NCI-H1048 (cell line): ENCODE results near the gene TSPO.
"Not testable (repeated sequence)": the region's sequence is repeated elsewhere in the genome, so short reads cannot be mapped to it uniquely, and the experiment has no call there.

ENCODE experiments used
- DNase-seq: peaks from one replicate; lab custom pipeline; 2025; lab: John Stamatoyannopoulos, UW

Gene TSPO

DNA sequence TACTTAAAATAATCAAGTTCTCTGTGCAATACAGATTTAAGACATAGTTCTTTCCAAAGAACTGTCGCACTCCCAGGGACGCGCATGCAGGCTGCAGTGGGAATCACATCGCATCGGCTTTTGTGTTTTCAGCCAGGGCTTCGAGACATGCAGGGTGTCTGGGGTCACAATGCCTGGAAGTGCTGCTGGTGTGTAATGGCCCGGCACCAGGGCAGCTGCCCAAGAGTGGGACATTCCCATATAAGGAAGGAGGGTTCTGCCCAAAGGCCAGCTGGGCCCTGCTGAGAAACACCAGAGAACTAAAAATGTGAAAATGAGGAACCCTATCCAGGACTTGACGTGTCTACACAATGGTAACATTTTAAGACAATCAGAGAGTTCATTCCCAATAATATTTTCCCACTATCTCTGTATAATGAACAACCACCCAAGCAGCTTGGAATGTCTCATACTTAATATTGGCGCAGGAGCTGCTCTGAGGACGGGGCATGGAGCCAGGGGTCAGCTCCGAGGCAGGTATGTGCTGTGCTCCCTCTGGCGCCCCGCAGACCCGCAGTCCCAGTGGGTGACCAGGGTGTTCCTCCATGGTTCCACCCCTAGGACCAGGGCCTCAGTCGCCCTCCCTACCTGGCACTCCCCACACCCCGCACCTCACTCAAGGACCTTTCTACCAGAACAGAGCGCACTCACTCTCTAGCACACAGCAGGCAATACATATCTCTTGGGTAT, 19.4 kb upstream of the TSPO start:
- no peak for DNase-seq

DNA sequence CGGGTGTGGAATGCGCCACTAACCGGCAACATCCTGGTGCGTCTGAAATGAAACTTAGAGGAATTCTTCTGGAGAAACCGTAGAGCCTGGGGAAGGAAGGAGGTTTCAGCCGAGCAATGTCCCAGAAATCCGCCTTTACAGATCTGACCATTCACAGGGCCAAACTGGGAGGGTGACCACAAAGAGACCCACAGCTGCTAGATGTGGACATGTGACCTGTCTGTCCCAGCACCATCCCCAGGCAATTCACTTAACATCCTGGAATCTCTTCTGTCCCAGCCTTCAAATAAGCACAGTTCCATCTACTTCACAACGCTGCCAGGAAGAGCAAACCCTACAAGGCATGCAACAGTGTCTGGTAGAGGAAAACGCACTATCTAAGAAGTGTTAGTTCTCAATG, 18.0 kb upstream of the TSPO start:
- DNase-seq, result no peak

DNA sequence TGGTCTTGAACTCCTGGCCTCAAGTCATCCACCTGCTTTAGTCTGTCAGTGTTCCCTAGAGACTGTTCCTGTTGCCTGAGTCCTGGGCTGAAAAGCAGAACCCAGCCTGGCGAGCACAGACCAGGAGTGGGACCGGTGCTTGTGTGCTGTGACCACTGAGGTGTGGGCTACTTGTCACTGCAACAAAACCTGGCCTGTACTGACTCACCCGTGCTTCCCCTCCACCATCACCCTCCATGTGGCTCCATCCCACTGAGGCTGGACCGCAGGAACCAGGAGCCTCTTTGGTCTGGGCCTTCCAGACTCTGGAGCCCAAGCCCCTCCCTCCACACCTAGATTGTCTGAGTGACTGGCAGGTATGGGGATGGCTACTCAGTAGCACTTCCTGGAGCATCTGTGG, 16.8 kb upstream of the TSPO start:
- DNase-seq, result no peak

DNA sequence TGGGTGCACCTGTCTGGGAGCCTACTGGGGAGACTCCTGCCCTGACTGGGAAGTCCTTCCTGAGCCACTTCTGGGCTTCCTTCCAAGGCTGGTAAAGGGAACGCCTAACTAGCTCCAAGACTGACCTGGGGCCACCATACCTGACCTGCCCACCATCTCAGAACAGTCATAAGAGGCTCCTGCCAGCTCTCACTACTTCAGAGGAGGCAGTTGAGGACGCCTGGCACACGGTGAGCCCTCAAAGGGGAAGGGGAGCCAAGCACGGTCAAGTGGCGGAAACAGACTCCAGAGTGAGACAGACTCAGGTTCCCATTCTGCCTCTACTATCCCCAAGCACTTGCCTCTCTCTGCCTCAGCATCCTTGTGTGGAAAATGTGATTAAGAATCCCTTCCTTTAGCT, 15.8 kb upstream of the TSPO start:
- DNase-seq, result no peak

DNA sequence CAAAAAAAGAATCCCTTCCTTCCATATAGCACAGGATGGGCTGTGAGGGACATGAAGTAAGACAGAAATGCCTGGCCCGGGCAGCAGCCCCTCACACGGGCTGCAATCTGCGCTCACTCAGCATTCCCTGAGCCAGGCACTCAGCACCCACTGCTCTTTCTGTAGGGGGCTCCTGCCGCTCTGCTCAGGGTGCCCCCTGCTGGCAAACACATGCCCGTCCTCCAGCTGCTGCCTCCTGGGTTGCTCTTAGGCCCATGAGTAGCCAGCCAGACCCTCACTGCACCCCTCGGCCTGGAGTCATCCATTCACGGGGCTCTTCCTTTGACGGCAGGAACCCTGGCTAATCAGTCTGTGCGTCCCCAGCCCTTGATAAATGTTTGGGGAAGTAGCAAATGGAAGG, 15.1 kb upstream of the TSPO start:
- no peak for DNase-seq

DNA sequence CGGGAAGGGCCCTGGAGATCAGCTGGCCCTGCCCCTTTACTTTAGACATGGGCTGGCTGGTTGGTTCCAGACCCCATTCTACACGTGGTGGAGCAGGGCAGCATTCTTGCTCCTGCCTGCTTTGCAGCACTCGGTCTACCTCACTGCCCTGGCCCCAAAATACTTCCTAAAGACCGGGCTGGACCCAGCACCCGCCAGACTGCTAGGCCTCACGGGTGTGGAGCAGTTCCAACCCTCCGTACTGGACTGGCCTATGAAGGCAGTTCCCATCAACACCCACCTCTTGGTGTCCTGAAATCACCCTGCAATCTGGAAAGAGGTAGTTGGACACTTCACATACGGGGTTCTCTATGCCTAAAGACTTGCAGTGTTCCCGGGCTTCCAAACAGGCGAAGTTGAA, 14.6 kb upstream of the TSPO start:
- DNase-seq, result no peak

DNA sequence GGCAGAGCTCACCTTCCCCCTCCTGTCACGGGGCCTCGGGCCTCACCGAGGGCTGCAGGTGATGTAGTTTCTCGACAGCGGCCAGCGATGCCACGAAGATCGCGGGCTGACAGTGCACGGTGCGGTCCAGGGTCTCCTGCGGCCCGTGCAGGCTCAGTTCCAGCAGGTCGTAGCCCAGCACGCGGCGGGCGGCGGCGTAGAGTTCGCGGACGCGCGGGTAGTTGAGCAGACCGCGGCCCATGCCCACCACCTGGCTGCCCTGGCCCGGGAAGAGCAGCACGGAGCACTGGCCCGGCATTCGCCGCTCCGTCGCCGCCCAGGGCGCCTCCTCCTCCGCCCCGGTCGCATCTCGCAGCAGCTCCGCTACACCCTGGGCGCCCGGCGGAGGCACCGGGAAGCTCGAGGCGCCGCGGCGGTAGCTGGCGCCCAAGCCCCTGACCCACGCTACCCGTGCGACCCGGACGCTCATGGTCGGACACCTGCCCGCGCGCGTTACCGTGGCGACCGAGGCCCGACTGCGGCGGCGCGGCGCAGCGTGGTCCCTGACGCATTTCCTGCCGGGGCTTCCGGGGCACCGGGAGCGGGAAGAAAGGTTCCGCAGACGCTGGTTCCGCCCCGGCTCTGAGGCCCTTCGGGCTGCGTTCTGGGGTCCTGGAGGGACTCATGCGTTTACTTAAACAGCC, 8.3 kb upstream of the TSPO start, which contains the start of gene MCAT:
Gene MCAT, minus strand, starts transcription at position 519 of the 683 bp plus-strand sequence. Its CDS starts 50 bp downstream, at position 469.
- DNase-seq, result peak; percentile 73

DNA sequence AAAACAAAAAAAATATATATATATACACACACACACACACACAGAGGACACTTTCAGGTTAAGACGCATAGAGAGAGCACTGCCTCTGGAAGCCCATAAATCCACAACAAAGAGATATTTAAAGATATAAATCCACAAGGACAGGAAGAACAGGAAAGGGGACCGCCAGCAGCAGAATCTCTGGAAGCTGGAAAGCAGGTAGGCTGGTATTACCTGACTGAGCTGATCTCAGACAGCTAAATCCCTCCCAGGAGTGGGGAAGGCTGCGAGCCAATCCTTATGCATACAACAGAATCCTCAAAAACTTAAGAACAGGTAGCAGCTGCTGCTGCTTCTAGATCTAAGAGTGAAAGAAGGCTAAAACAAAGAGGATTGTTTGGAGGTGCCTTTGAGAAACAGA, 6.4 kb upstream of the TSPO start:
- DNase-seq, result no peak

DNA sequence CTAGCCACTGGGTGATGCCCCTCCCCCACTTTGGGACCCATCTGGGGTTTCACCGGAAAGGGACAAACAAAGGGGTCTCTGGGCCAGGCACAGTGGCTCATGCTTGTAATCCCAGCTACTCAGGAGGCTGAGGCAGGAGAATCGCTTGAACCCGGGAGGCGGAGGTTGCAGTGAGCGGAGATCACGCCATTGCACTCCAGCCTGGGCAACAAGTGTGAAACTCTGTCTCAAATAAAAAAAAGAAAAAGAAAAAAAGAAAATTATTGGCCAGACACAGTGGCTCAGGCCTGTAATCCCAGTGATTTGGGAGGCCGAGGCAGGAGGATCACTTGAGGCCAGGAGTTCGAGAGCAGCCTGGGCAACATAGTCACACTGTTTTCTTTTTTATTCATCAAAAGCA, 6.0 kb upstream of the TSPO start:
- DNase-seq, result not testable (repeated sequence)

DNA sequence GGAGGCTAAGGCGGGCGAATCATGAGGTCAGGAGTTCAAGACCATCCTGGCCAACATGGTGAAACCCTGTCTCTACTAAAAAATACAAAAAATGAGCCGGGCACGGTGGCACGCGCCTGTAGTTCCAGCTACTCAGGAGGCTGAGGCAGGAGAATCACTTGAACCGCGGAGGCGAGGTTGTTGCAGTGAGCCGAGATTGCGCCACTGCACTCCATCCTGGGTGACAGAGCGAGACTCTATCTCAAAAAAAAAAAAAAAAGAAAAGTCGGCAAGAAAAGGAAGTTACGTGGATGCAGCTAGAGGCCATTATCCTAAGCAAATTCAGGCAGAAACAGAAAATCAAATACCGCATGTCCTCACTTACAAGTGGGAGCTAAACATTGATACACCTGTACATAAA, 5.0 kb upstream of the TSPO start:
- DNase-seq, result not testable (repeated sequence)

DNA sequence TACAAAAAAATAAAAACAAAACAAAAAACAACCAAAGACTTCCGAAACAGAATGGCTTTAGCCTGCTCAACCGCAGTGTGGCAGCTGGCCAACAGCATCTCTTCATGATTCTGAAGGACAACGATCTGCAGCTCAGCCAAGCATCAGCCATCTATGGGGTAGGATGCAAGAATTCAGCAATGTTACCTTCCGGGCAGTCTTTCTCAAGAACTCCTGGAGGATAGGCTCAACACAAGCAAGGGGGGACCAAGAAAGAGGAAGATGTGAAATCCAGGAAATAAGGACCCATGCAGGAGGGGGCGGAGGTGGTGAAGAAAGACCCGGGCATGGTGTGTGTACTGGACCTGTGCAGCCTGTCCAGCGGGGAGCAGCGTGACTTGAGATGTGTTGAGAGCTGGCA, 3.5 kb upstream of the TSPO start:
- no peak for DNase-seq

DNA sequence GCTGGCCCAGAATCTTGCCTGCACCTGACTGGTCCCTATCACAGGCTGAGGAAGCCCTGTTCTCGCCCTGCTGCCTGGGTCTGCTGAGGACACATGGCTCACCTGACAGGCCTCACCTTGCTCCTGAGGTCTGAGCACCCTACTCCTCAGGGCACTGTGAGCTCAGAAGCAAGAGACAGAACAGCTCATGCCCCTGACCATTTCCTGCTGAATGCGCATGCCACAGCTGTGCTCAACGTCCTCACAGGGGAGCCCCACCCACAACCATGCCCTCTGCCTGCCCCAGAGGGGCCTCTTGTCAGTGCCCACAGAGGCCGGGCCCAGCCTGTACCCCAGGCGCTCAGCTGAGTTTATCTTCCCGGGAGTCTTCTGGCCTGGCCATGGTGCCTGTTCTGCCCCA, 2.8 kb upstream of the TSPO start:
- DNase-seq, result no peak

DNA sequence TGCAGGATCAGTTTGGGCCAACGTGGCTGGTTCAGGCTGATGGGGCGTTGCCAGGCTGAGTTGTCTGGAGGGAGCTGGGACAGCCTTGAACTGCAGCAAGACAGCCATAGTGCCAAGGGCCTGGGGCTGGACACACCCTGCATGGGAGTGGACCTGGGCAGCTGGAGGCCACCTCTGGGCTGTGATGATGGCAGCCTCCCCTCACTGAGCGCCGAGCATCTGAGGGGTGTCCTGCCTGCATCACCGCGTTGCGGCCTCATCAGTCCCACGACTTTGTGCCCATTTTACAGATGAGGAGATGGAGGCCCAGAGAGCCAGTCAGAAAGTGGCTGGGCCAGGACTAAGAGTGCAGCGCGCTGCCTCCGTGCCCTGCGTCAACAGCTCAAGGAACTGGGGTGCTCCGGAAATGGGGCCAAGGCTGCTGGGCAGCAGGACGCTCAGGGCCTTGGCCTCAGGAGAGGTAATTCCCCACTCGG, 590 bp upstream of the TSPO start:
- DNase-seq, result no peak

DNA sequence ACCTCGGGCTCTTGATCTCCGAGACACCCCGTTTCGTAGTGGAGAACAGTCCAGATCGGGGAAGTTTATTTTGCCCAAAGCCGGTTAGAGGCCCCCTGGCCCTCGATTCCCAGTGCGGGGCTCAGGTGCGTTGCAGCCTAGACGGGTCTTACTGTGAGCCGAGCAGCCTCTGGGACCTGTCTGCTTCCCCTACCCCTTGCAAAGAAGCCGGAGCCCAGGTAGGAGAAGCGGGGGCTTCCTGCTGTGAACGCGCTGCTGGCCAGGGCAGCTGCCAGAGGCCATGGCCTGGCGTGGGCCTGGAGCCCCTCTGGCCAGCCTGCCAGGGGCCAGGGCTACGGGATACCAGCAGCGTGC, 621 bp downstream of the TSPO start:
- DNase-seq, result no peak

DNA sequence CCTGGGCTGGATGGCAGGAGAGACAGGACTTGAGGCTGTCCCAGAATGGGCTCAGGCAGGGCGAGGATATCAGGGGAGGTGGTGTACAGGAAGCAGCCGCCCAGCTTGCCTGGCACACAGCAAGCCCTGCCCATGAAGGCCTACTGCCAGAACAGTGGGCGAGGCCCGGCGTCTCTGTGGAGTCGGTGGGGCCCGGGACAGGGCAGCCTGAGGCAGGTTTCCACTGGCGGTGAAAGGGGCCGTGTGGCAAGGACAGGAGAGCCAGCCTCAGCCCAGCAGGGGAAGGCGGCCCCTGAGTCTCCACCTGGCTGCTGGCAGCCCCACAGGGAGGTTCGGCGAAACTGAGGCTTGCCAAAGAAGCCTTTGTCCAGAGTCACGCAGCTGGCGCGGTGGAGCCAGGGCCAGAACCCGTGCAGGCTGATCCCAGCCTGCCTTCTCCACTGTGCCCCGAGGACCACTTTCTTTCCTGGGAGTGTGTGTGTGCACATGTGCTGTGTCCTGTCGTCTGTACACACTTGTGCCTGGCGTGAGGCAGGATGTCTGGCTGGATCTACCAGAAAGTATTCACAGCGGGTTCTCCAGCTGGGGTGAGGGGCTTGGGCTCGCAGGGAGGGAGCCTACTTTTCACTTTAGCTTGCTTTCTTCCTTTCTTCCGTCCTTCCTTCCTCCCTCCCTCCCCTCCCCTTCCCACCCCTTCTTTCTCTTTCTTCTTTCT, 1.2 kb downstream of the TSPO start:
- no peak for DNase-seq

DNA sequence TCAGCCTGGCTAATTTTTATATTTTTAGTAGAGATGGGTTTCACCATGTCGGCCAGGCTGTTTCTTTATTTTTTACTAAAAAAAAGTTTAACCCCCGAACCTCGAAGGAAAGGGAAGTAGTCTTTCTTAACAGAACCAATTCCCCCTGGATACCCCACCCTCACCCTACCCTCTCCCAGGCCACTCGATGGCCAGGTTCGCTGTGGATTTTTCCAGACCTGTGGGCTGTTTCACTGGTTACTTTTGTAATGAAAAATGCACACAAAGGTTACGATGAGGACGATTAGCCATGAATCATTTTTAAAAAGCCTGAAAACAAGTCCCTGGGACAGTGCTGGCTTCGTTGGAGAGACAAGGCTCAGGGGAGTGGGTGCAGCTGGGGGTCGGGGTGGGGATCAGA, 2.5 kb downstream of the TSPO start:
- no peak for DNase-seq

DNA sequence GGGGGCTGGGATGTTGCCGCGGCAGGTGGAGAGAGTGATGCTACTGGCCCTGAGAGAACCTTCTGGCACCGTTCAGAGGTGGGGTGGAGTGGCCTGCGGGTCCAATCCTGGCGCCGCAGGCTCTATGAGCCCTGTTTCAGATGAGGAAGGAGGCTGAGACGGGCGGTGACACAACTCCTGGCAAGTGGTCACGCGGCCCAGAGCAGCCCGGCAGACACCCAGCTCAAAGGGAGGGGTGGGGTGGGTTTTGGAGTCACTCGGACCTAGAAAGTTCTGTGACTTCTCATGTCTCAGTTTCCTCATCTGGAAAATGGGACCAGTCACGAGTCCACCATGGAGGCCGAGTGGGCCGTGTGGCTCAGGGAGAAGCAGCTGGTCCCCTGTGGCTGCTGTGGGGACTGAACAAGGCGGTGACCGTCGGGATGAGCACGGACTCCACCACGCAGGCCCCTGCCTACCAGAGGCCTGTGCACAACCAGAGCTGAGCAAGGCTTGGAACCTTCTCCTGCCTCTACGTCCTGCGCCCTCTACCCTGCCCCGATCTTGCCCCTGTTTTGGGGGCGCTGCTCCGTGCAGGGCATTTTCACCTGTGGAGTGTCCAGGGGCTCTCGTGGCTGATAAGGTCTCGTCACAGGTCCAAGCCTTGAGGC, 3.7 kb downstream of the TSPO start:
- no peak for DNase-seq

DNA sequence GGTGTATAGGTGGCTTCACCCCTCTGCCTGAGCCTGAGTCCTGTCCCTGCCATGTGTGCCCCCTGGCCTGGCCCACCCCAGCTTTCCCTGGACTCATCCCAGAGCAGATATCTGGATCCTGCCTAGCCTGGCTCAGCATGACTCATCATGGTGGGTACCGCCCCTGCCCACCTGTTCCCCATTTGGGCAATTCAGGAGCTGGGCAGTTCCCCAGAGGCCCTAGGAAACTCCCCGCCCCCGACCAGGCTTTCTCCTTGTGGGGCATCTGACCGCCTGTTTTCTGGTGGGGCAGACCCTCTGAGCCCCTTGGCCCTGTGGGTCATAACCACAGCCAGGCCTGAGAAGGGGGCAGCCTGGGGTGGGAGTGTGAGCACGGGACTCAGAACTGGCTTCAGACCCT, 4.4 kb downstream of the TSPO start:
- no peak for DNase-seq

DNA sequence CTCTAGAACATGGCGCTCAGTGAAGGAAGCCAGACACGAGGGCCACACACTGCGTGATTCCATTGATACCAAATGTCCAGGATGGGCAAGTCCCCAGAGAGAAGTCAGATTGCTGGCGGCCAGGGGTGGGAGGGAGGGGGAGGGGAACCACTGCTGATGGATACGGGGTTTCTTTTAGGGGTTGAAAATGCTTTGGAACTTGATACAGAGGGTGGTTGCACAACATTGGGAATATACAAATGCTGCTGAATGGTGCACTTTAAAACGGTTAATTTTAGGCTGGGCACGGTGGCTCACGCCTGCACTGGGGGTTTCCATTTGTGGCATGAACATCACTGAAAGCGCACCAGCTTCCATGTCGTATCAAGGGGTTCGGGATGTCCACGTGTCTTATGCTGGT, 5.1 kb downstream of the TSPO start:
- no peak for DNase-seq

DNA sequence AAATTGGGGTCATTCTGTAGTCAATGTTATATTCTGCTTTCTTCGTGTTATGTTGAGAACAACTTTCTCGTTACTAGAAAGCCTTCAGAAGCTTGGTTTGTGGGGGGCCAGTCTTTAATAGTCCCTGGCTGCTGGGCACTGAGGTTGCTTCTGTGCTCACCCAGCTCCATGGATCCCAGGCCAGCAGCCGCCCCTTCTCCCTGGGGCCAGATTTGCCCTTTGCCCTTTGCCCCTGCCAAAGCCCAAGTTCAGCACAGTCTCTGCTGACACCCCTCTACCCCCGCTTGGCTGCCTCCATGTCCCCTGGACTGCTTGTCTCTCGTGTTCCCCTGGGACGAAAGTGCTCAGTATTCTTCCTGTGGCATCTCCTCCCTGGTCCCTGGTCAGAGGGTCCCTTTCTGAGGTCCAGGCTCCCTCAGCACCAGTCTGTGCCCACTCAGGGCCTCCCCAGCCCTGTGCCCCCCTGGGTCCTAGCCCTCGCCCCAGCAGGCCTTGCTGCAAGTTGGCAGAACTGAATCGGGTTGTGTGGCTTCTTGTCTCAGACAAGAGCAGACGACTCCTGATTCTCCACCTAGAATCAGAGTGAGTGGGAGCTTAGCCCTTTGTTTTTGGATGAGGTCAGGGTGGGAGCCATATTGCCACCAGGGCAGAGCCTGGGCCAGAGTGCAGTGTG, 6.7 kb downstream of the TSPO start:
- DNase-seq, result no peak

DNA sequence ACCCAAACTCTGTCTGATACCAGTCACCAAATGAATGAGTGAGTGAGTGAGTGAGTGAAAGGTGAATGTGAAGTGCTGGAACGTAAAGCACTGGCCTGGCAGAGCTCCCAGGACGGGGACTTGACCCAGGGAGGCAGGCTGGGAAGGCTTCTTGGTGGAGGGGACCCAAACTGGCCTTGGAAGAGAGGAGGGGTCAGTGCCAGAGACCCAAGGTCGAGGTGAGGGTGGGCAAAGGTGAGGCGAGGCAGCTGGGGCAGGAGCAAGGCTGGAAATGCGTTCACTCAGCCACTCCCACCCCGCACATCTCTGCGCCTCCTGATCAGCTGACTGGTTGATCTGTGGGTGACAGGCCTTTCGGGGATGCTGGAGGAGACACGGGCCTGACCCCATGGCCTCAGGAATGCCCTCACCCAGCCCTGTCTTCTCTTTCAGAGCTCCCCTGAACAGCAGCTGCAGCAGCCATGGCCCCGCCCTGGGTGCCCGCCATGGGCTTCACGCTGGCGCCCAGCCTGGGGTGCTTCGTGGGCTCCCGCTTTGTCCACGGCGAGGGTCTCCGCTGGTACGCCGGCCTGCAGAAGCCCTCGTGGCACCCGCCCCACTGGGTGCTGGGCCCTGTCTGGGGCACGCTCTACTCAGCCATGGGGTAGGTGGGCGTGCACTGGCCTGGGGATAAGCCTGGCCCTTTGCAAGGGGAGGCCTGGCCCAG, 7.6 kb downstream of the TSPO start:
- DNase-seq, result no peak
